GM23338 (cell line): ENCODE results near the gene ZHX3. TPM values are rescaled to one million over a fixed set of nuclear protein-coding genes. Genes with fewer than 3 reads are reported as not detected.

Source experiments
- ATAC-seq: fragments of 200-7000 bp; cut with Tn5 transposase; 3 replicates; pipeline ENCODE4 v1.9.1; 2020
- DNase-seq: peaks from one replicate; pipeline ENCODE4 v3.0.0-alpha.2; 2015; ENCODE audit warnings: low spot score
- H2AFZ ChIP-seq: fragments of 200-600 bp; sonication (generic); 2 replicates; pipeline ENCODE4 v1.8.0; 2016; ENCODE audit warnings: antibody characterized with exemption, mild to moderate bottlenecking, moderate library complexity
- H3F3A ChIP-seq: fragments of 200-600 bp; sonication (generic); replicated peaks from 2 replicates; pipeline ENCODE4 v1.8.0; 2017; ENCODE audit warnings: antibody characterized with exemption, mixed run types, low read depth
- H3K27ac ChIP-seq: fragments of 200-600 bp; sonication (generic); 2 replicates; pipeline ENCODE4 v1.6.1; 2016; ENCODE audit warnings: low read depth
- H3K27me3 ChIP-seq: fragments of 200-600 bp; sonication (generic); 2 replicates; pipeline ENCODE4 v1.8.0; 2016; ENCODE audit warnings: mild to moderate bottlenecking, mixed run types, moderate library complexity; ENCODE audit not compliant: insufficient read depth
- H3K36me3 ChIP-seq: fragments of 200-600 bp; sonication (generic); 2 replicates; pipeline ENCODE4 v1.8.0; 2016; ENCODE audit warnings: mild to moderate bottlenecking; ENCODE audit not compliant: insufficient read depth
- H3K4me1 ChIP-seq: fragments of 200-600 bp; sonication (generic); 2 replicates; pipeline ENCODE4 v1.8.0; 2016; ENCODE audit warnings: mild to moderate bottlenecking, moderate library complexity; ENCODE audit not compliant: insufficient read depth
- H3K4me2 ChIP-seq: fragments of 200-600 bp; sonication (generic); 2 replicates; pipeline ENCODE4 v1.7.1; 2017; ENCODE audit warnings: mixed run types
- H3K4me3 ChIP-seq: fragments of 200-600 bp; sonication (generic); 2 replicates; pipeline ENCODE4 v1.6.1; 2016; ENCODE audit warnings: mixed run types
- H3K79me2 ChIP-seq: fragments of 200-600 bp; sonication (generic); replicated peaks from 2 replicates; pipeline ENCODE4 v1.8.0; 2017; ENCODE audit warnings: mild to moderate bottlenecking; ENCODE audit not compliant: insufficient read depth
- H3K9me2 ChIP-seq: fragments of 200-600 bp; sonication (generic); 2 replicates; pipeline ENCODE4 v1.8.0; 2017; ENCODE audit not compliant: insufficient read depth
- H4K20me1 ChIP-seq: fragments of 200-600 bp; sonication (generic); replicated peaks from 2 replicates; pipeline ENCODE4 v1.8.0; 2017; ENCODE audit warnings: mild to moderate bottlenecking; ENCODE audit not compliant: insufficient read depth
- H3K27ac Mint-ChIP-seq: 2 replicates; pipeline ENCODE4 v1.8.0; 2020; ENCODE audit warnings: inconsistent platforms, mild to moderate bottlenecking, moderate library complexity, mixed read lengths
- H3K27me3 Mint-ChIP-seq: 3 replicates; pipeline ENCODE4 v1.8.0; 2022; ENCODE audit warnings: low read depth, mild to moderate bottlenecking, moderate library complexity, mixed read lengths, inconsistent platforms; ENCODE audit not compliant: insufficient read depth, poor library complexity
- H3K36me3 Mint-ChIP-seq: 3 replicates; pipeline ENCODE4 v1.8.0; 2021; ENCODE audit warnings: low read depth, mild to moderate bottlenecking, inconsistent platforms, moderate library complexity, mixed read lengths
- H3K4me1 Mint-ChIP-seq: 3 replicates; pipeline ENCODE4 v1.8.0; 2020; ENCODE audit warnings: mild to moderate bottlenecking, inconsistent platforms, mixed read lengths
- H3K4me3 Mint-ChIP-seq: 3 replicates; pipeline ENCODE4 v1.8.0; 2021; ENCODE audit warnings: moderate library complexity, mild to moderate bottlenecking, inconsistent platforms, mixed read lengths
- H3K9me3 Mint-ChIP-seq: 3 replicates; pipeline ENCODE4 v1.8.0; 2020; ENCODE audit warnings: moderate library complexity, mild to moderate bottlenecking, inconsistent platforms, mixed read lengths
- CREB1 ChIP-seq: fragments of 250-450 bp; sonication (Bioruptor Pico); IDR thresholded peaks from 2 replicates; pipeline ENCODE4 v1.5.0; 2020; ENCODE audit warnings: low read depth, mild to moderate bottlenecking, moderate library complexity
- CTCF ChIP-seq, 2 experiments: fragments of 200-600 bp in 1 of 2; sonication (generic) in 1 of 2; conservative IDR thresholded peaks; 2 replicates each; pipeline versions ENCODE4 v1.5.1 to v1.6.1; 2016 to 2017; ENCODE audit warnings: antibody characterized with exemption in 2 of 2, low read depth in 2 of 2, mild to moderate bottlenecking in 2 of 2, moderate library complexity in 1 of 2
- ETS1 ChIP-seq: IDR thresholded peaks from 2 replicates; pipeline ENCODE4 v1.6.1; 2016; ENCODE audit warnings: antibody characterized with exemption
- EZH2 ChIP-seq: fragments of 200-600 bp; sonication (generic); IDR thresholded peaks from one replicate; pipeline ENCODE4 v1.8.0; 2017; ENCODE audit warnings: antibody characterized with exemption, mild to moderate bottlenecking, low read depth; ENCODE audit not compliant: unreplicated experiment
- EZH2phosphoT487 ChIP-seq: fragments of 200-600 bp; sonication (generic); IDR thresholded peaks from one replicate; pipeline ENCODE4 v1.8.1; 2018; ENCODE audit warnings: antibody characterized with exemption; ENCODE audit not compliant: unreplicated experiment
- JUNB ChIP-seq: IDR thresholded peaks from one replicate; pipeline ENCODE4 v1.6.1; 2016; ENCODE audit warnings: antibody characterized with exemption; ENCODE audit not compliant: unreplicated experiment
- NANOG ChIP-seq: IDR thresholded peaks from 2 replicates; pipeline ENCODE4 v1.6.1; 2016; ENCODE audit warnings: antibody characterized with exemption, borderline replicate concordance
- POLR2AphosphoS5 ChIP-seq: IDR thresholded peaks from 2 replicates; pipeline ENCODE4 v1.6.1; 2016; ENCODE audit warnings: antibody characterized with exemption, low read depth
- STAT1 ChIP-seq: IDR thresholded peaks from one replicate; pipeline ENCODE4 v1.6.1; 2016; ENCODE audit warnings: antibody characterized with exemption; ENCODE audit not compliant: unreplicated experiment
- ZNF114 ChIP-seq: fragments of 250-450 bp; sonication (Bioruptor Pico); IDR thresholded peaks from 2 replicates; pipeline ENCODE4 v1.5.0; 2020; ENCODE audit warnings: mild to moderate bottlenecking, moderate library complexity
- ZNF331 ChIP-seq: fragments of 250-450 bp; sonication (Bioruptor Pico); IDR thresholded peaks from 2 replicates; pipeline ENCODE4 v1.5.0; 2020; ENCODE audit warnings: low read depth, mild to moderate bottlenecking, moderate library complexity
- ZNF462 ChIP-seq: fragments of 250-450 bp; sonication (Bioruptor Pico); IDR thresholded peaks from 2 replicates; pipeline ENCODE4 v1.5.0; 2020; ENCODE audit warnings: mild to moderate bottlenecking, moderate library complexity
- polyA plus RNA-seq: library from polyadenylated mRNA; unstranded; fragments of >200 nt; fragmentation: Nextera tagmentation; extraction: Ambion mirVana; gene quantifications from 2 replicates; pipeline ENCODE4 v1.2.1, GENCODE V29; 2016
- total RNA-seq: library from RNA; depleted of rRNA; stranded (reverse); fragments of >200 nt; shearing (Covaris generic); gene quantifications from 2 replicates; pipeline ENCODE4 v1.2.3, GENCODE V29; 2014
- TF ChIP-seq, protein P1 (sequence below): IDR thresholded peaks from one replicate; pipeline ENCODE4 v1.6.1; 2018; ENCODE audit warnings: antibody characterized with exemption; ENCODE audit not compliant: unreplicated experiment

ZHX3 gene
- total and polyA plus RNA-seq, 2 experiments from 2014 or later: 1.7 to 2.8 TPM

GRCh38 chr20:41154436-41155176, 162.9 kb downstream of the ZHX3 start:
- DNase-seq (no peak), ATAC-seq (peak; percentile 13; the same call in 1 of the 3 replicates)
- Histone ChIP-seq H3K9me2 (no peaks in the 10 kb centered on the region), H3K27me3 (no peaks in the 10 kb centered on the region), H2AFZ (no peak overlapping the region), H3K79me2 (peaks cover 100% of the 10 kb centered on the region), H3K4me2 (peak overlapping the region; percentile 38; the same call in 1 of the 2 replicates), H3K36me3 (no peaks in the 10 kb centered on the region), H3K27ac (0 out of 2 replicates have a peak overlapping the region, but pooled peaks have one; percentile 14), H4K20me1 (peaks cover 61% of the 10 kb centered on the region), H3K4me1 (peaks cover 5% of the 10 kb centered on the region), H3F3A (no peaks in the 10 kb centered on the region), H3K4me3 (no peak overlapping the region)
- Mint-ChIP-seq H3K9me3 (no peaks in the 10 kb centered on the region), H3K27me3 (peaks cover 1% of the 10 kb centered on the region), H3K27ac (no peak overlapping the region; the same call in 1 of the 2 replicates), H3K4me1 (peaks cover 56% of the 10 kb centered on the region), H3K36me3 (peaks cover 4% of the 10 kb centered on the region), H3K4me3 (no peak overlapping the region)
- TF ChIP-seq ZNF331 (CRISPR knock-in tag) (no peak), JUNB (no peak), CTCF (conservative IDR thresholded peaks at IDR 0.05; ENCODE audit: low read depth in 2 of 2) (no peak), ZNF462 (CRISPR knock-in tag) (no peak), EZH2 (no peak), ETS1 (no peak), POLR2AphosphoS5 (no peak), STAT1 (no peak), CREB1 (no peak), EZH2phosphoT487 (no peak), NANOG (no peak), ZNF114 (CRISPR knock-in tag) (no peak)
- TF ChIP-seq, protein P1, sequence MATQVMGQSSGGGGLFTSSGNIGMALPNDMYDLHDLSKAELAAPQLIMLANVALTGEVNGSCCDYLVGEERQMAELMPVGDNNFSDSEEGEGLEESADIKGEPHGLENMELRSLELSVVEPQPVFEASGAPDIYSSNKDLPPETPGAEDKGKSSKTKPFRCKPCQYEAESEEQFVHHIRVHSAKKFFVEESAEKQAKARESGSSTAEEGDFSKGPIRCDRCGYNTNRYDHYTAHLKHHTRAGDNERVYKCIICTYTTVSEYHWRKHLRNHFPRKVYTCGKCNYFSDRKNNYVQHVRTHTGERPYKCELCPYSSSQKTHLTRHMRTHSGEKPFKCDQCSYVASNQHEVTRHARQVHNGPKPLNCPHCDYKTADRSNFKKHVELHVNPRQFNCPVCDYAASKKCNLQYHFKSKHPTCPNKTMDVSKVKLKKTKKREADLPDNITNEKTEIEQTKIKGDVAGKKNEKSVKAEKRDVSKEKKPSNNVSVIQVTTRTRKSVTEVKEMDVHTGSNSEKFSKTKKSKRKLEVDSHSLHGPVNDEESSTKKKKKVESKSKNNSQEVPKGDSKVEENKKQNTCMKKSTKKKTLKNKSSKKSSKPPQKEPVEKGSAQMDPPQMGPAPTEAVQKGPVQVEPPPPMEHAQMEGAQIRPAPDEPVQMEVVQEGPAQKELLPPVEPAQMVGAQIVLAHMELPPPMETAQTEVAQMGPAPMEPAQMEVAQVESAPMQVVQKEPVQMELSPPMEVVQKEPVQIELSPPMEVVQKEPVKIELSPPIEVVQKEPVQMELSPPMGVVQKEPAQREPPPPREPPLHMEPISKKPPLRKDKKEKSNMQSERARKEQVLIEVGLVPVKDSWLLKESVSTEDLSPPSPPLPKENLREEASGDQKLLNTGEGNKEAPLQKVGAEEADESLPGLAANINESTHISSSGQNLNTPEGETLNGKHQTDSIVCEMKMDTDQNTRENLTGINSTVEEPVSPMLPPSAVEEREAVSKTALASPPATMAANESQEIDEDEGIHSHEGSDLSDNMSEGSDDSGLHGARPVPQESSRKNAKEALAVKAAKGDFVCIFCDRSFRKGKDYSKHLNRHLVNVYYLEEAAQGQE: no peak
